Measurements from ENCODE around the gene ZNF341.
"Not testable (repeated sequence)": the region's sequence is repeated elsewhere in the genome, so short reads cannot be mapped to it uniquely, and the experiment has no call there.

Gene ZNF341

DNA sequence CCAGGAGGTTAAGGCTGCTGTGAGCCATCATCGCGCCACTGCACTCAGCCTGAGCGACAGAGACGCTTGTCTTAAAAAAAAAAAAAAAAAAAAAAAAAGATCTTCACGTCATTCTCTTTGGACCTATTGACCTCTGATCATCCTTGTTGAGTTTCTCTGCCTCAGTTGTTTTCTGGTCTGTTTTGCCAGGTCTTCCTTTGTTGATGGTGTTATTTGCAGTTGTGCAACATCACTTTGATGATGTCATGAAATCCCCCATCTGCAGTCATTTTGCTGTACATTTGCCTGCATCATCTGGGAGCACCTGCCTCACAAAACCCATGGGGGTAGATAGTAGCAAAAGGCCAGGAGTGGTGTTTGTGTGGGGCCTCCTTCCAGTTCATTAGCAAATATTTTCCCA is 40.1 kb downstream of the ZNF341 start:
- DNase-seq = no peak

DNA sequence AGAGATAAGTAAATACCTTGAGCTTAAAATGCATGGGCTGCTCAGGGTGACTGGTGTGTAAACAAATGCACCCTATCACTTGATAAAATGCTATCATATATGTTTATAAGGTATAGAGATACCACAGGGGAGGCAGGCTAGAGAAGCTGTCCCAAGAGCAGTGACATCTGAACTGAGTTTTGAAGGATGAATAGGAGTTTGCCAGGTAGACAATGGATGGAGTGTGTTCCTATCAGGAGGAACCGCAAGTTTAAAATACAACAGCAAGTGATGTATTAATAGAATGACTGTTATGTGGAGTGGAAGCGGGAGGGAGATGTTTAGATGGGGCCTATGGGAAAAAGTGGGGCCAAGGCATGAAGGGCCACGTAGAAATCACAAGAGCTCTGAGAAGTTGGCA is 40.6 kb downstream of the ZNF341 start:
- no peak for DNase-seq

DNA sequence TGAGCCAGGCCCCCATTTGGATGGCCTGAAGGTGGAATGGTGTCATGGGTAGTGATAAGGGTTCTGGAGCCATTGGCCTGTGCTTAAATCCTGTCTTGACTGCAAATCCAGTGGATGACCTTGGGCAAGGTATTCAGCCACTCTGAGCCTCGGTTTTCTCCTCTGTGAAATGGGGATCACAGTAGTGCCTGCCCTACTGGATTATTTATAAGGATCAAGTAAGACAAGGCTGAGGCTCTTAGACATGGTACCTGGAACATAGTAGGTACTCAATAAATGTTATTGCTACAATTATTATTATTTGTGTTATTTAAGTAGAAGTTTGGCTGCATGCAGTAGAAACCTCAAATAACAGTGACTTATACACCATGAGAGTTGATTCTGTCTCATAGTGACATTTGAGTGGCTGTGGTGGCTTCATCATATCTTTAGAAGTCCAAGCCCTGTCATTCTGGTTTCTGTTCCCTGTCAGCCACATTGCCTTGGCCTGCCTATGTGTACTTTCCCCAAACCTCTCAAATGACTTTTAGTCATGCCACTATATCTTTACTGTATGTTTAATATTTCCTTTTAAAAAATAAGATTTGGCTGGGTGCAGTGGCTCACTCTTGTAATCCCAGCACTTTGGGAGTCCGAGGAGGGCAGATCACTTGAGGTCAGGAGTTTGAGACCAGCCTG is 41.8 kb downstream of the ZNF341 start:
- DNase-seq = no peak

DNA sequence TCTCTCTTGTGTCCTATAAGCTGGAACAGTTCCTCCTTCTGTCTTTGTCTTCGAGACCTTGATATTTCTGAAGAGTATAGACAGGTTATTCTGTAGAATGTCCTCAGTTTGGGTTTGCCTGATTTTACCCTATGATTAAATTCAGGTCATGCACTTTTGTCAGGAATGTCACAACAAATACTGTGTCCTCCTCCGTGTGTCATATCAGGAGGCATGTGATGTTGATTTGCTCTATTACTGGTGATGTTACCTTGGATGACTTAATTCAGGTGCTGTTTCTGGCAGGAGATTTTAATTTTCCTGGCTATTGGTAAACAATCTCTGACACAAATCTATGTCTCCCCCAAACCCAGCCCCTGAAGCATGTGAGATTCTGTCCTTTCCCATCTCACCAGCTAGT is 46.0 kb downstream of the ZNF341 start:
- DNase-seq = no peak

DNA sequence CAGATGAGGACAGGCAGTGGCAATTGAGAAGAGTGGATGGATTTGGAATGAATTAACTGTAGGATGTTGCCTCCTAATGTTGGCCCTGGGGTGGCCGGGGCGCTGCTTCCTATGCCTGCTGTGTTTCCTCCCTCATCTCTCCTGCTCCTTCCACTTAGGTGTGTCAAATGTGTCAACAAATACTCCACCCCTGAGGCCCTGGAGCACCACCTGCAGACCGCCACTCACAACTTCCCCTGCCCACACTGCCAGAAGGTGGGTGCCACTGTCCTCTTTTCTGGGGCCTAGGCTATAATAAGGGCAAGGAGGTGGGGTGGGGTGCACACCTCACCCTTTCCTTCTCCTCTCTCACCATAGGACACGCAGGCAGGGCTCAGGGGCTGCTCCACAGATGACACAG is 49.3 kb downstream of the ZNF341 start:
- DNase-seq = no peak

DNA sequence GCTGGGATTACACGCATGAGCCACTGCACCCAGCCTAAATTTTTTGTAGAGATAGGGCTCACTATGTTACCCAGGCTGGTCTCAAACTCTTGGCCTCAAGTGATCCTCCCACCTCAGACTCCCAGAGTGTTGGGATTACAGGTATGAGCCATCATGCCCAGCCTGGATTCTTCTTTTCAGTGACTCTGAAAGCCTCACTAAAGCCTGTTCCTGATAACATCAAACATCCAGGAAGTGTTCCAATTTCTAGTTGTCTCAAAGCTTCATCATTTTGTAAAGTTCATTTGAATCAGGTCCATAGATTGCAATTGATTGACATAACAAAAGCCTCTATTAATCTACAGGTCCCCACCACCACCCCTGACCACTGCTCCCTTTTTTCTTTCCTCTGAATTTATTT is 50.1 kb downstream of the ZNF341 start:
- no peak for DNase-seq

DNA sequence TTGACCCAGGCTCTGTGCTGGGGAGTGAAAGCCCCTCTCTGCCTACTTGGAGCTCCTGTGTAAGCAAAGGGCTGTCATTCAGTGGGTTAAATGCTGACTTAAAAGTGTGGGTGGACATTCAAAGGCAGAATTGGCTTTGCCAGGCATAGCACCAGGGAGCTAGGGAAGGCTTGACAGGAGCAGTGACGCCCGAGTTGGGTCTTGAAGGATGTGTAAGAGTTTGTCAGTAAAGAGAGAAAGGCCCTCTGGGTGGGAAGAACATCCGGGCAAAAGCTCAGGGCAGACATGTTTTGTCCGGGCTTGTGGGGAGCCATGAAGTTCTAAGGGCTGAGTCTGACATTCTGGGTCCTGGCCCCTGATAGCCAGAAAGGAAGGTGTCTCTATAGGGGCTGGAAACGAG is 51.5 kb downstream of the ZNF341 start:
- DNase-seq = no peak

DNA sequence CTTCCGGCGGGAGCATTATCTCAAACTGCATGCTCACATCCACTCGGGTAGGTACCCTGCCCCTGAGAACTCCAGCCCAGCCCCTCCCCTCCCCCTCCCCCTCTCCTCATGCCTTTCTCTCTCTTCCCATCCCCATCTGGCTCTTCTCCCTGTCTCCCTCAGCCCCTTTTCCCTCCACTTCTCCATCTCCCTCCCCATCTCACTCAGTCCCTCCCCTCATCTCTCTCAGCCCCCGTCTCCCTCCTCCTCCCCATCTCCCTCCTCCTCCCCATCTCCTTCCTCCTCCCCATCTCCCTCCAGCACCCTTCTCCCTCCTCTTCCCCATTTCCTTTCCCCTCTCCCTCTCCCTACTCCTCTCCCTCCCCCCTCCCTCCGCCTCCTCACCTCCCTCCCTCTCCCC is 52.0 kb downstream of the ZNF341 start:
- DNase-seq = no peak

DNA sequence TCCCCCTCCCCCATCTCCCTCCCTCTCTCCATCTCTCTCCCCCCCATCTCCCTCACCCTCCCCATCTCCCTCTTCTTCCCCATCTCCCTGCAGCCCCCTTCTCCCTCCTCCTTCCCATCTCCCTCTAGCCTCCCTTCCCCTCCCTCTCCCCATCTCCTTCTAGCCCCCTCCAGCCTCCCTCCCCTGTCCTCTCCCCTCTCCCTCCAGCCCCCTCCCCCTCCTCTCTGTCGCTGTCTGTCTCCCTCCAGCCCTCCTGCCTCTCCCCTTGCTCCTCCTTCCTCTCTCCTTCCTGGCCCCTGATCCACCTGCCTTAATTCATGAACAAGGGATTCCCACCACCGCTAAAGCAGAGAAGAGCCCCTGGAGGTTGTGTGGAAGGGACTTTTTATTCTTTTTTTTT is 52.4 kb downstream of the ZNF341 start:
- no peak for DNase-seq

DNA sequence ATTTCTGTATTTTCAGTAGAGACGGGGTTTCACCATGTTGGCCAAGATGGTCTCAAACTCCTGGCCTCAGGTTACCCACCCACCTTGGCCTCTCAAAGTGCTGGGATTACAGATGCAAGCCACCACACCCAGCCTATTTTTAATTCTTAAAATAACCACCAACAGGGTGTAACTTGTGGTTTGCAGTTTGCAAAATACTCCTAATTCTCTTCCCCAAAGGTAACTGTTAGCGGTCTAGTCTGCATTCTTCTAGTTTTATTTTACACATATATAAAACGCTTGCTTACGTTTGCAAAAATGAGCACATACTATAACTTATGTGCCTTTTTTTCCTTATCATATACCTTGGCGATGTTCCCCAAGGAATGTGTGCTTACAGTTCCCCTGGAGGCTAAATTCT is 53.7 kb downstream of the ZNF341 start:
- DNase-seq = no peak

DNA sequence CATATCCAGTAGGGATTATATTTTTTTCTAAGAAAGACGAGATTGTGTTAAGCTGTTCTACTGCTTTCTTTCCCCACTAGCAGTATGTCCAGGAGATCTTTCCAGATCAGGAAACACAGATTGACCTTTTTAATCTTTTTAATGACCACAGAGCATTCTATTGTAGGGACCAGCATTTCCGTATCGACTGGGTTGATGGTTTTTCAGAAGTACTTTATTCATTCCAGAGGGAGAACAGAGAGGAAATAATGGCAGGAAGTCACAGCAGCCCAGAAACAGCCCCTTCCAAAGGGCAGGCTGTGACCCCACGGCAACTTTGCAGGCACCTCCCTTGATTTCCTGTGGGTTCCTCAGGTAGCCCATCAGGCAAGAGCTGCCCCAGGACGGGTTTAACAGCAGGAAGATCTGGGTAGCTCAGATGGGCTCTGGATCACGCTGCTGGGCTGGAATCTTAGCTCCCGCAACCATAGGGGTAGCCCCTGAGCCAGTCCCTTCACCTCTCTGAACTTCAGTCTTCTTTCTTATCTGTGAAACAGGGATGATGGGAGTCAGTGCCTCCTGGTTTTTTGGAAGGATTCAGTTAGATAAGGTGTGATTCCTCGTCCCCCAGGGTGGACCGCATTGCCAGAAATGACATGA is 55.6 kb downstream of the ZNF341 start:
- no peak for DNase-seq

DNA sequence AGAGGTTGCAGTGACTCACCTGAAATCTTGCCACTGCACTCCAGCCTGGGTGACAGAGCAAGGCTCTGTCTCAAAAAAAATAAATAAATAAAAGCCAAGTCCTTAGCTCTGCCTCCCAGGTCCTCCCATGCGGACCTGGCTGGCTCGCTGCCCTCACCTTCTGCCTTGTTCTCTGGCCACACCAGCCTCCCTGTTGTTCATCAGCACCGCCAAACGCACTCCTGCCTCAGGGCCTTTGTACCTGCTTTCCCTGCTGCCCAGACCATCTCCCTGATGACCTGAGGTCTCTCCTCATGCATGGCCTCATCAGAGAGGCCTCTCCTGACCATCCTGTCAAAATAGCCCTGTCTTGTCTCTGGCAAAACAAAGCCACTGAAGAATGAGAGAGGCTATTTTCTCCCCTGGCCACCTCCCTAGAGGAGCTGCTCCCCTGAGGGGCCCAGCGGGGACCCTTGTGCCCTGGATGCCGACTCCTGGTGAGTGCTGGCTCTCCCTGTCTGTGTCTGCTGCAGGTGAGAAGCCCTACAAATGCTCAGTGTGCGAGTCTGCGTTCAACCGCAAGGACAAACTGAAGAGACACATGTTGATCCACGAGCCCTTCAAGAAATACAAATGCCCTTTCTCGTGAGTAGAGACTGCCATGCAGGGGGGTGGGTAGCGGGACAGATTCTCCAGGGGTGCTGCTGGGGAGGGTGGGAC is 56.7 kb downstream of the ZNF341 start:
- DNase-seq = no peak

DNA sequence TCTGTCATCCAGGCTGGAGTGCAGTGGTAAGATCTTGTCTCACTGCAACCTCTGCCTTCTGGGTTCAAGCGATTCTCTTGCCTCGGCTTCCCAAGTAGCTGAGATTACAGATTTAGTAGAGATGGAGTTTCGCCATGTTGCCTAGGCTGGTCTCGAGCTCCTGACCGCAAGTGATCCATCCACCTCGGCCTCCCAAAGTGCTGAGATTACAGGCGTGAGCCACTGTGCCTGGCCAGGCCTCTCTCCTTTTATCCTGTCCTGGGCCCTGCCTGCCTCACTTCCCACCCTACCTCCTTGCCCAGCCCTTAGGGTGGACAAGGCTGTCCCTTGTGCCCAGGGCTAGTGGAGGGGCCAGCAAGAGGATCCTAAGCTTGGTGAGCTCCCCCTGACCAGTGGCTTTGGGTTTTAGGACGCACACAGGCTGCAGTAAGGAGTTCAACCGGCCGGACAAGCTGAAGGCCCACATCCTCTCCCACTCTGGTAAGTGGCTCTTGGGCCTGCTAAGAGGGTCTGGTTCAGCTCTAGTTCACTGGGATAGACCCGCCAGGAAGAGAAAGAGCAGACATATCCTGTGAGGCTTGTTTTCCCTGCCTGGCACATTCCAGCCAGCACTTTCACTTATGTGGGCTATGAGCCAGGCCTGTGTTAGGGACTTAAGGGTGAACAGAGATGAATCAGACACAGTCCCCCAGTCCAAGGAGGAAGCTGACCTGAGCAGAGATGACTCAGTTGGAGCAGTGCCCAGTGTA is 57.5 kb downstream of the ZNF341 start:
- DNase-seq = peak; percentile 98

DNA sequence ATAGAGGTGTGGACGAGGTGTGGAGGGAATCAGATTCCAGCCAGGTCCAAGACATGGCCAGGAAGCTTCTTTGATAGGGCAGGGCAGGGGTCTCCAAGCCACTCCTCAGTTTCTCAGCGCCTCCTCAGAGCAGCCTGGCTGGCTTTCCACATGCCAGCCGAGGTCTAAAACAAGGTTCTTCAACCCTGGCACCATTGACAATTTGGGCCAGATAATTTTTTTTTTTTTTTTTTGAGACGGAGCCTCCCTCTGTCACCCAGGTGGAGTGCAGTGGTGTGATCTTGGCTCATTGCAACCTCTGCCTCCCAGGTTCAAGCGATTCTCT is 58.0 kb downstream of the ZNF341 start:
- no peak for DNase-seq

DNA sequence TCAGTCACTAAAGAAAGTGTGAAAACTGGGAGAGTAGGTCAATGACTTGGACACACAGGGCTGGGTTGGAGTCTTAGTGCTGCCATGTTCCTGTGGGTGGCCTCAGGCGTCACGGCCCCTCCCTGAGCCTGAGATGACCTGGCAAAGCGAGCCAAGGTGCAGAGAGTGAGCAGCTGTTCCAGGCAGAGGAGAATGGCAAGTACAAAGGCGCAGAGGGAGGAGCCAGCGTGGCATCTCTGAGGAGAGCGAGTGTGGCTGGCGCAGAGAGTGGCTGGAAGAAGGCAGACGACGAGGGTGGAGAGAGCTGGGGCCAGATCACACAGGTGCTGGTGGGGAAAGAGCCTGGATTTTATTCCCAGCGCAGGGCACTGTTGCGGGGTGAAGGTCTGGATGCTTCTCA is 58.8 kb downstream of the ZNF341 start:
- DNase-seq = no peak

DNA sequence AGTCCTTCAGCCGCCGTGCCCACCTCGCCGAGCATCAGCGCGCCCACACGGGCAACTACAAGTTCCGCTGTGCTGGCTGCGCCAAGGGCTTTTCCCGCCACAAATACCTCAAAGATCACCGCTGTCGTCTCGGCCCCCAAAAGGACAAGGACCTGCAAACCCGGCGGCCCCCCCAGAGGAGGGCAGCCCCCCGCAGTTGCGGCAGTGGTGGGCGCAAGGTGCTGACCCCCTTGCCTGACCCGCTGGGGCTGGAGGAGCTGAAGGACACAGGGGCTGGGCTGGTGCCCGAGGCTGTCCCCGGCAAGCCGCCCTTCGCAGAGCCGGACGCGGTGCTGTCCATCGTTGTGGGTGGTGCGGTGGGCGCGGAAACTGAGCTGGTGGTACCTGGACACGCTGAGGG is 59.2 kb downstream of the ZNF341 start:
- DNase-seq = no peak

DNA sequence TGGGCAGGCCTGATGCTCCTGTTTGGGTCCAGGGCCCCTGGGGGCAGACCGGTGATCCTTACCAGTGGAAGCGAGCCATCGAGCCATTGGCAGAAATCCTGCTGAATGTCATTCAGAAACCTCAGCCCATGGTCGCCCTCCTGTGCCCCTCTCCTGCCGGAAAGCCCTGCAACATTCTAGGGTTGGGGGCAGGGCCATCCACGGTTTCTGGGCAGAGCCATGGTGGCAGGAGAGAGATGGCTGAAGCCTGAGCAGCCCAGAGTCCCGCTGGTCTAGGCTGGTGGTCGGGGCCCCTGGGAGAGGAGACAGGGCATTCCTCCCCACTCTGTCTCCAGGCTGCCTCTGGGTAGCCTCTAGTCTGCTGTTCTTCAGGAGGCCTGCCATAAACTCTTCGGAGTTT is 59.7 kb downstream of the ZNF341 start:
- DNase-seq = no peak

DNA sequence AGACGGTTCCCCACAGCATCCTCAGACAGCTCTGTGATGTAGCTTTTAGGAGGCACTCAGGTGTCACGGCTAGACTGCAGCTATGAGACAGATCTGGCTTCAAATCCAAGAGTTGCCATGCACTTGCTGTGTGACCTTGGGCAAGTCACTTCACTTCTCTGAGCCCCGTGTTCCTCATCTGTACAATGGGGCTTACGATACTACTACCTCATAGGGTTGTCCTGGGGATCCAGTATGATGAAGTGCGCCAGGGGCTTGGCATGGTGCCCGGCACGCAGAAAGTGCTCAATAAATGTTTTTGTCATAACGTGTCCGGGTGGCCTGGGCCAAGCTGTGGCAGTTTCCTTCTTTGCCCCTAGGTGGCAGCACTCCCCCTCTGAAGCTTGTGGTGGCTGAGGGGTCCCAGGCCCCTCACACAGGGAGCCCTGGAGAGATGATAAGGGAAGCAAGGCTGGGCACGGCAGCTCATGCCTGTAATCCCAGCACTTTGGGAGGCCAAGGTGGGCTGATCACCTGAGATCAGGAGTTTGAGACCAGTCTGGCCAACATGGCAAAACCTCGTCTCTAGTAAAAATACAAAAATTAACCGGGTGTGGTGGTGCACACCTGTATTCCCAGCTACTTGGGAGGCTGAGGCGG is 60.3 kb downstream of the ZNF341 start:
- no peak for DNase-seq

DNA sequence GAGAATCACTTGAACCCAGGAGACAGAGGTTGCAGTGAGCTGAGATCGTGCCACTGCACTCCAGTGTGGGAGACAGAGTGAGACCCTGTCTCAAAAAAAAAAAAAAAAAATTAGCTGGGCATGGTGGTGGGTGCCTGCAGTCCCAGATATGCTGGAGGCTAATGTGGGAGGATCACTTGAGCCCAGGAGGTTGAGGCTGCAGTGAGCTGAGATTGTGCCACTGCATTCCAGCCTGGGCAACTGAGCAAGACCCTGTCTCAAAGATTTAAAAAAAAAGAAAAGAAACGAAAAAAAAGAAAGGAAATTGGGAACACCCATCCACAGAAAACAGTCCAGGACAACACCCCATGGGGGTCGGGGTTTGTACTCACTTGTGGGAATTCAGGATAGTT is 60.8 kb downstream of the ZNF341 start:
- DNase-seq = not testable (repeated sequence)

DNA sequence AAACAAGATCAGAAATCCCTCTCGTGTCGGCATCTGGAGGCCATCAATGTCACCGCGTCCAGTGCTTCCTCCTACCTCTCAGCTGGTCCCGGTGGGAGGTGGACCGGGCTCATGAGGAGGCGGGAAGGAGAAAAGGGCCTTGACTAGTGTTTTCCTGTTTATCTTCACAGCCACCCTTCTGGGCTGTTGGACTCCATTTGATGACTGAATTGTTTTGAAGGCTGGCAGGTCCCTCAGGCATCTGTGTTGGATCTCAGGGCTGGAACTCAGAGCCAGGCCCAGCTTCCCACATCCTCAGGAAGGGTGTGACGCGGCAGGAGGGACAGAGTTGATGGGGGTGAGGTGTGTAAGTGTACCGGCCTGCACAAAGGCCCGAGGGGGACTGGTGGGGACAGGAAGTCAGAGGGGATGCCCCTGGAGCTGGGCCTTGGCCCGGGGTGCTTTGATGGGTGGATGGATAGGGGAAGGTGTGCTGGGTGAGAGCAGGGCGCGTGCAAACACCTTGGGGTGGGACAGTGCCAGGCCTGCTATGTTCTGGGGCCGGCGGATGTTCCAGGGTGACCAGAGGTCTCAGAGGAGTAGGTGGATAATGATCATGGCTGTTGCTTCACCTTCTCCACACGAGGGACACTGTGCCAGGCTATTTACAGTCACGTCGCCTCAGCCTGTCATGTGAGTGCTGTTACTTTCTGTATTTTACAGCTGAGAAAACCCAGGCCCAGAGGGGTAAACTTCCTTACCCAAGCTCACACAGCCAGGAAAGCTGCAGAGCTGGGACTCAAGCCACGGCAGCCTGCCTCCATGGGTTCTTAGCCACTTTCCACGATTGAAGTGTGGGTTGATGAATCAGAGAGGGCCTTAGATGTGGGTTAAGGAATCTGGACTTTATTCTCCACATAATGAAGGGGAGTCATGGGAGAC is 61.5 kb downstream of the ZNF341 start:
- DNase-seq = no peak

DNA sequence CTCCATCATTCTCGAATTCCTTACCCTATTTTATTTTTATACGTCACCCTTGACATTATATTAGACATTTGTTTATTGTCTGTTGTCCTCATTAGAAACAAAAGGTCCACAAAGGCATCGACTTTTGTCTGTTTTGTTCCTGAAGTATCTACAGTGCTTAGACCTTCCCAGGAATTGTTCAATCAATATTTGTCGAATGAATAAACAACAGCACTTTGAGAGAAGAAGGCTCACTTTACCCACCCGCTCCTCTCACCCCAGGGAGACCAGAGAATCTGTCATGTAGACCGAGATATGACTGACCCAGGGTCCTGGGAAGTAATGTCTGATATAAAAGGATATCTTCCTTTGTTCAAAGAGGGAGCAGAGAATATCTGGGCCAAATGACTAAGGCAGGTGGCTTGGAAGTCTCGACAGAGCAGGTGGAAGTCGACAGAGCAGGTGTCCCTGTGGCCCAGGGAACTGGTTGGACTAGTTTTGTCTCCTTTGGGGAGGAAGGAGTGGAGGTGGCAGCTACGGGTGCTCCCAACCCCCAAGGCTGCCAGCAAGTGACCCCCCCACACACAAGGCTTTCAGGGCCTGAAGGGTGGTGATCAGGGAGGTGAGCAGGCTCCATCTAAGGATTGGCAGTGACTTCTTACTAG is 64.6 kb downstream of the ZNF341 start:
- DNase-seq = no peak

Data from NCI-H226 (cell line).